GM12891 (cell line): ENCODE results near the gene CCNI2.

ENCODE experiments used
- PAX5 ChIP-seq: IDR thresholded peaks from 2 replicates; pipeline ENCODE4 v1.6.1; 2011; ENCODE audit warnings: low read length, moderate library complexity, mild to moderate bottlenecking; ENCODE audit not compliant: insufficient read depth, severe bottlenecking
- POLR2A ChIP-seq: IDR thresholded peaks from 2 replicates; pipeline ENCODE4 v1.6.1; 2011; ENCODE audit warnings: low read depth, low read length, control low read depth
- POLR2AphosphoS5 ChIP-seq: IDR thresholded peaks from 2 replicates; pipeline ENCODE4 v1.6.1; 2011; ENCODE audit warnings: low read depth, low read length, control low read depth
- POU2F2 ChIP-seq: IDR thresholded peaks from 2 replicates; pipeline ENCODE4 v1.6.1; 2011; ENCODE audit warnings: low read depth, mild to moderate bottlenecking, control low read depth, low read length, moderate library complexity
- SPI1 ChIP-seq: IDR thresholded peaks from 2 replicates; pipeline ENCODE4 v1.6.1; 2011; ENCODE audit warnings: low read depth, low read length, control low read depth
- TAF1 ChIP-seq: IDR thresholded peaks from 2 replicates; pipeline ENCODE4 v1.6.1; 2011; ENCODE audit warnings: low read depth, low read length, control low read depth

- no peak for TF ChIP-seq POLR2AphosphoS5
- TF ChIP-seq POLR2A: no peak
- no peak for TF ChIP-seq TAF1
- TF ChIP-seq SPI1: no peak
- TF ChIP-seq POU2F2: no peak
- no peak for TF ChIP-seq PAX5
Observed at GRCh38 chr5:132781029-132781428, 33.8 kb downstream of the CCNI2 start.
